ENCODE data around the gene HSD17B4.
"Not testable (repeated sequence)": the region's sequence is repeated elsewhere in the genome, so short reads cannot be mapped to it uniquely, and the experiment has no call there.

The HSD17B4 gene

GRCh38 chr5:119452373-119453039, at the start of gene HSD17B4:
Gene HSD17B4 (plus strand): TSS chr5:119452497. CDS start chr5:119452576, 79 bp downstream.
- DNase-seq = peak; percentile 64 to 68 (median 66)

- DNase-seq = no peak
Observed at GRCh38 chr5:119402555-119402954, 49.7 kb upstream of the HSD17B4 start.

GRCh38 chr5:119404033-119404432, 48.3 kb upstream of the HSD17B4 start:
- DNase-seq = no peak

GRCh38 chr5:119405419-119405818, 46.9 kb upstream of the HSD17B4 start:
- no peak for DNase-seq

- DNase-seq = no peak
Observed at GRCh38 chr5:119406551-119407110, 45.7 kb upstream of the HSD17B4 start.

- no peak for DNase-seq
Observed at GRCh38 chr5:119409235-119409815, 43.0 kb upstream of the HSD17B4 start.

- DNase-seq = no peak
Observed at GRCh38 chr5:119410448-119411159, 41.7 kb upstream of the HSD17B4 start.

GRCh38 chr5:119411361-119412278, 40.7 kb upstream of the HSD17B4 start:
- DNase-seq = peak; percentile 6 to 17 (median 8)

GRCh38 chr5:119412279-119413227, 39.7 kb upstream of the HSD17B4 start:
- DNase-seq = no peak

- not testable (repeated sequence) for DNase-seq
Observed at GRCh38 chr5:119414124-119414734, 38.1 kb upstream of the HSD17B4 start.

GRCh38 chr5:119417891-119418605, 34.2 kb upstream of the HSD17B4 start:
- no peak for DNase-seq

GRCh38 chr5:119418606-119419100, 33.6 kb upstream of the HSD17B4 start:
- no peak for DNase-seq

- no peak for DNase-seq
Observed at GRCh38 chr5:119420169-119420568, 32.1 kb upstream of the HSD17B4 start.

GRCh38 chr5:119426057-119426456, 26.2 kb upstream of the HSD17B4 start:
- no peak for DNase-seq

- no peak for DNase-seq
Observed at GRCh38 chr5:119427060-119427459, 25.2 kb upstream of the HSD17B4 start.

GRCh38 chr5:119427596-119427995, 24.7 kb upstream of the HSD17B4 start:
- not testable (repeated sequence) for DNase-seq

- DNase-seq = not testable (repeated sequence)
Observed at GRCh38 chr5:119428166-119428565, 24.1 kb upstream of the HSD17B4 start.

- DNase-seq = not testable (repeated sequence)
Observed at GRCh38 chr5:119428574-119428973, 23.7 kb upstream of the HSD17B4 start.

- DNase-seq = not testable (repeated sequence)
Observed at GRCh38 chr5:119432674-119433237, 19.5 kb upstream of the HSD17B4 start.

Measured in activated CD4-positive, CD25-positive, alpha-beta regulatory T cell (primary cell).